Mesothelial cell of epicardium (in vitro differentiated cells): Measurements from ENCODE around the gene KLHL25. TPM values are rescaled to one million over a fixed set of nuclear protein-coding genes. Genes with fewer than 3 reads are reported as not detected.

Experiments used
- DNase-seq, 2 experiments: peaks; one replicate each; pipeline ENCODE4 v3.0.0; 2021; ENCODE audit warnings: low spot score in 2 of 2; ENCODE audit not compliant: unreplicated experiment in 2 of 2
- H3K27ac Mint-ChIP-seq: 2 replicates; pipeline ENCODE4 v1.8.0; 2021; ENCODE audit warnings: mixed read lengths
- H3K27me3 Mint-ChIP-seq: 2 replicates; pipeline ENCODE4 v1.8.0; 2021; ENCODE audit warnings: low read depth, mixed read lengths
- H3K36me3 Mint-ChIP-seq: 2 replicates; pipeline ENCODE4 v1.8.0; 2021; ENCODE audit warnings: mixed read lengths
- H3K4me1 Mint-ChIP-seq: 2 replicates; pipeline ENCODE4 v1.8.0; 2021; ENCODE audit warnings: mixed read lengths
- H3K4me3 Mint-ChIP-seq: 2 replicates; pipeline ENCODE4 v1.8.0; 2021; ENCODE audit warnings: mild to moderate bottlenecking, moderate library complexity, mixed read lengths
- H3K9me3 Mint-ChIP-seq: 2 replicates; pipeline ENCODE4 v1.8.0; 2021; ENCODE audit warnings: mixed read lengths
- total RNA-seq: library from RNA; stranded (reverse); gene quantifications from 3 replicates; pipeline ENCODE4 v1.2.1, GENCODE V29; 2021
- TF ChIP-seq, protein P1 (sequence below): fragments of 200-600 bp; sonication (generic); IDR thresholded peaks from one replicate; pipeline ENCODE4 v1.5.0; 2021; ENCODE audit warnings: antibody characterized with exemption; ENCODE audit not compliant: unreplicated experiment

Gene KLHL25
- total RNA-seq, 1 donor from 2014 or later: 8.0 TPM

- H3K9me3 Mint-ChIP-seq: no peaks in the 10 kb centered on the region
- H3K27ac Mint-ChIP-seq: no peak overlapping the region
- H3K4me1 Mint-ChIP-seq: no peaks in the 10 kb centered on the region
- H3K27me3 Mint-ChIP-seq: no peaks in the 10 kb centered on the region
- TF ChIP-seq, protein P1, sequence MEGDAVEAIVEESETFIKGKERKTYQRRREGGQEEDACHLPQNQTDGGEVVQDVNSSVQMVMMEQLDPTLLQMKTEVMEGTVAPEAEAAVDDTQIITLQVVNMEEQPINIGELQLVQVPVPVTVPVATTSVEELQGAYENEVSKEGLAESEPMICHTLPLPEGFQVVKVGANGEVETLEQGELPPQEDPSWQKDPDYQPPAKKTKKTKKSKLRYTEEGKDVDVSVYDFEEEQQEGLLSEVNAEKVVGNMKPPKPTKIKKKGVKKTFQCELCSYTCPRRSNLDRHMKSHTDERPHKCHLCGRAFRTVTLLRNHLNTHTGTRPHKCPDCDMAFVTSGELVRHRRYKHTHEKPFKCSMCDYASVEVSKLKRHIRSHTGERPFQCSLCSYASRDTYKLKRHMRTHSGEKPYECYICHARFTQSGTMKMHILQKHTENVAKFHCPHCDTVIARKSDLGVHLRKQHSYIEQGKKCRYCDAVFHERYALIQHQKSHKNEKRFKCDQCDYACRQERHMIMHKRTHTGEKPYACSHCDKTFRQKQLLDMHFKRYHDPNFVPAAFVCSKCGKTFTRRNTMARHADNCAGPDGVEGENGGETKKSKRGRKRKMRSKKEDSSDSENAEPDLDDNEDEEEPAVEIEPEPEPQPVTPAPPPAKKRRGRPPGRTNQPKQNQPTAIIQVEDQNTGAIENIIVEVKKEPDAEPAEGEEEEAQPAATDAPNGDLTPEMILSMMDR: no peak
- no peak overlapping the region for H3K4me3 Mint-ChIP-seq
- no peak for DNase-seq
- H3K36me3 Mint-ChIP-seq: peaks cover 3% of the 10 kb centered on the region
These were observed 32.0 kb downstream of the KLHL25 start for GRCh38 chr15:85762756-85763127.

GRCh38 chr15:85762039-85762755, 32.5 kb downstream of the KLHL25 start:
- Mint-ChIP-seq H3K4me1 (no peaks in the 10 kb centered on the region), H3K9me3 (no peaks in the 10 kb centered on the region), H3K27me3 (no peaks in the 10 kb centered on the region), H3K4me3 (no peak overlapping the region), H3K36me3 (peaks cover 3% of the 10 kb centered on the region), H3K27ac (no peak overlapping the region)
- TF ChIP-seq, protein P1: no peak
- no peak for DNase-seq

DNA sequence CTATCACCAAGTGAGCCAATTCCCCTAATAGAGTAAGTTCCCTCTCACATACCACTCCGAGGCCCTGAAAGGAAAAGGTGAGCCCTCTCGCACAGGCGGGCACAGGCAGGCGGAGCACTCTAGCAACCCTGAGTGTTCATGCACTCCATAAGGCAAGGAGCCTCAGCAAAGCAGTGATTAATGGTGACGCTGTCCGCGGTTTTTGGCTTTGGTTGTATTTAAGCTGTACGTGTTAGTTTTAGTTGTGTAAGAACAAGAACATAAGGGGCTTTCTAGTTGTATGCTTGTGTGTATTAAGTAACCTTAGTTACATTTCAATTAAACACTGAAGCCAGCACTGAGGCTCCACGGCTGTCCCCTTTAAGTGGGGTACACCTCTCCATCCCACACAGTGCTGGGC, 33.1 kb downstream of the KLHL25 start:
- Mint-ChIP-seq H3K27ac (no peak overlapping the region), H3K9me3 (no peaks in the 10 kb centered on the region), H3K36me3 (peaks cover 3% of the 10 kb centered on the region), H3K27me3 (no peaks in the 10 kb centered on the region), H3K4me1 (no peaks in the 10 kb centered on the region), H3K4me3 (no peak overlapping the region)
- TF ChIP-seq, protein P1: no peak
- DNase-seq: no peak

GRCh38 chr15:85760531-85761371, 34.0 kb downstream of the KLHL25 start:
- TF ChIP-seq, protein P1: no peak
- no peak for DNase-seq
- no peak overlapping the region for H3K4me3 Mint-ChIP-seq
- no peak overlapping the region for H3K27ac Mint-ChIP-seq
- H3K27me3 Mint-ChIP-seq: no peaks in the 10 kb centered on the region
- no peaks in the 10 kb centered on the region for H3K9me3 Mint-ChIP-seq
- peaks cover 3% of the 10 kb centered on the region for H3K36me3 Mint-ChIP-seq
- H3K4me1 Mint-ChIP-seq: no peaks in the 10 kb centered on the region

DNA sequence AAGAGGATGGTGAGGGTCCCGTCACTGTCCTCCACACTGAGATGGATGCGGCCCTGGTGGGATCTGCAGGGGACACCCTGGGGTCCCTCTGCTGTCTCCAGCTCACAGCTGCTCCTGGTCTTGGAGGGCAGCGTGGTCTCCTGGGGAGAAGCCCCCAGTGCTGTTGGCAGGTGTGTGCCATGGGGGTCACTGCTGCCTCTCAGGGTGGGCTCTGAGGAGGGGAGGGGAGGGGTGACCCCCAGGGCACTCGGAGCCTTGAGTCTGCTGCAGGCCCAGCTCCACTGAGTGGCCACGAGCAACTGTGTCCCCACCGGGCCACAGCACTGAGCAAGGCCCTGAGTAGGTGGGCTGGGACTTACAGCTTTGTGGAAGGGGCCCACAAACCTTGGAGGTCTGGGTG, 34.7 kb downstream of the KLHL25 start:
- no peak for DNase-seq
- no peaks in the 10 kb centered on the region for H3K4me1 Mint-ChIP-seq
- no peaks in the 10 kb centered on the region for H3K27me3 Mint-ChIP-seq
- TF ChIP-seq, protein P1: no peak
- no peak overlapping the region for H3K4me3 Mint-ChIP-seq
- H3K27ac Mint-ChIP-seq: no peak overlapping the region
- H3K9me3 Mint-ChIP-seq: no peaks in the 10 kb centered on the region
- H3K36me3 Mint-ChIP-seq: peaks cover 3% of the 10 kb centered on the region
